ENCODE measurements around the gene EXOC6B.

DNA sequence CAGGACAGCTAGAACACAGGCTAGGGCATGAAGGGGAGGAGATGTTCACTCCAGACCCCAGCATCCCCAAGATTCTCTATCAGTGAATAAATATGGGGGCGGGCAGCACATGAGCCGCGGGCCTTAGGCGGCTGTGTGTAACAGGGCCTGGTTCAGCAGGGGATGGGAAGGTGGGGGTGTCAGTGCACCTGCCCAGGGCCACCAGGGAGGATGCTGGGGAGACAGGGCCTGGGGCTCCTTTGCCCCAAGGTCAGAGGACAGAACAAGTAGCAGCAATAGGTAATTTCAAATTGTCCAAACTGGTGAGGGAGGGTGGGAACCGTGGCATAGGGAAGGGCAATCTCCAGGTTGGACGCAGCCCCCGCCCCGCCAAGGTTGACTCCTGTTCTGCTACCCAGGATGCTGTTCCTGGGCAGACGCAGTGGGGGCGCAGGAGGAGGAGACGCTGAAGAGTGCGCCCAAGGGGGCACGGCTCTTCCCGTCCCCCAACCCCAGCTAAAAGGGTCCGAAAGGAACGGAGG lies 694.4 kb downstream of the EXOC6B start:
- TF ChIP-seq, protein P1, sequence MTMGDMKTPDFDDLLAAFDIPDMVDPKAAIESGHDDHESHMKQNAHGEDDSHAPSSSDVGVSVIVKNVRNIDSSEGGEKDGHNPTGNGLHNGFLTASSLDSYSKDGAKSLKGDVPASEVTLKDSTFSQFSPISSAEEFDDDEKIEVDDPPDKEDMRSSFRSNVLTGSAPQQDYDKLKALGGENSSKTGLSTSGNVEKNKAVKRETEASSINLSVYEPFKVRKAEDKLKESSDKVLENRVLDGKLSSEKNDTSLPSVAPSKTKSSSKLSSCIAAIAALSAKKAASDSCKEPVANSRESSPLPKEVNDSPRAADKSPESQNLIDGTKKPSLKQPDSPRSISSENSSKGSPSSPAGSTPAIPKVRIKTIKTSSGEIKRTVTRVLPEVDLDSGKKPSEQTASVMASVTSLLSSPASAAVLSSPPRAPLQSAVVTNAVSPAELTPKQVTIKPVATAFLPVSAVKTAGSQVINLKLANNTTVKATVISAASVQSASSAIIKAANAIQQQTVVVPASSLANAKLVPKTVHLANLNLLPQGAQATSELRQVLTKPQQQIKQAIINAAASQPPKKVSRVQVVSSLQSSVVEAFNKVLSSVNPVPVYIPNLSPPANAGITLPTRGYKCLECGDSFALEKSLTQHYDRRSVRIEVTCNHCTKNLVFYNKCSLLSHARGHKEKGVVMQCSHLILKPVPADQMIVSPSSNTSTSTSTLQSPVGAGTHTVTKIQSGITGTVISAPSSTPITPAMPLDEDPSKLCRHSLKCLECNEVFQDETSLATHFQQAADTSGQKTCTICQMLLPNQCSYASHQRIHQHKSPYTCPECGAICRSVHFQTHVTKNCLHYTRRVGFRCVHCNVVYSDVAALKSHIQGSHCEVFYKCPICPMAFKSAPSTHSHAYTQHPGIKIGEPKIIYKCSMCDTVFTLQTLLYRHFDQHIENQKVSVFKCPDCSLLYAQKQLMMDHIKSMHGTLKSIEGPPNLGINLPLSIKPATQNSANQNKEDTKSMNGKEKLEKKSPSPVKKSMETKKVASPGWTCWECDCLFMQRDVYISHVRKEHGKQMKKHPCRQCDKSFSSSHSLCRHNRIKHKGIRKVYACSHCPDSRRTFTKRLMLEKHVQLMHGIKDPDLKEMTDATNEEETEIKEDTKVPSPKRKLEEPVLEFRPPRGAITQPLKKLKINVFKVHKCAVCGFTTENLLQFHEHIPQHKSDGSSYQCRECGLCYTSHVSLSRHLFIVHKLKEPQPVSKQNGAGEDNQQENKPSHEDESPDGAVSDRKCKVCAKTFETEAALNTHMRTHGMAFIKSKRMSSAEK (CRISPR knock-in tag; IDR thresholded peaks at IDR 0.05; ENCODE audit: borderline replicate concordance), result no peak
- TF ChIP-seq, protein P2, sequence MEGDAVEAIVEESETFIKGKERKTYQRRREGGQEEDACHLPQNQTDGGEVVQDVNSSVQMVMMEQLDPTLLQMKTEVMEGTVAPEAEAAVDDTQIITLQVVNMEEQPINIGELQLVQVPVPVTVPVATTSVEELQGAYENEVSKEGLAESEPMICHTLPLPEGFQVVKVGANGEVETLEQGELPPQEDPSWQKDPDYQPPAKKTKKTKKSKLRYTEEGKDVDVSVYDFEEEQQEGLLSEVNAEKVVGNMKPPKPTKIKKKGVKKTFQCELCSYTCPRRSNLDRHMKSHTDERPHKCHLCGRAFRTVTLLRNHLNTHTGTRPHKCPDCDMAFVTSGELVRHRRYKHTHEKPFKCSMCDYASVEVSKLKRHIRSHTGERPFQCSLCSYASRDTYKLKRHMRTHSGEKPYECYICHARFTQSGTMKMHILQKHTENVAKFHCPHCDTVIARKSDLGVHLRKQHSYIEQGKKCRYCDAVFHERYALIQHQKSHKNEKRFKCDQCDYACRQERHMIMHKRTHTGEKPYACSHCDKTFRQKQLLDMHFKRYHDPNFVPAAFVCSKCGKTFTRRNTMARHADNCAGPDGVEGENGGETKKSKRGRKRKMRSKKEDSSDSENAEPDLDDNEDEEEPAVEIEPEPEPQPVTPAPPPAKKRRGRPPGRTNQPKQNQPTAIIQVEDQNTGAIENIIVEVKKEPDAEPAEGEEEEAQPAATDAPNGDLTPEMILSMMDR (IDR thresholded peaks at IDR 0.05), result no peak
- no peak for TF ChIP-seq ZNF671 (CRISPR knock-in tag; IDR thresholded peaks at IDR 0.05)
- no peak for TF ChIP-seq CREB1 (CRISPR knock-in tag; IDR thresholded peaks at IDR 0.05)
- no peak for TF ChIP-seq GABPB1 (CRISPR knock-in tag; IDR thresholded peaks at IDR 0.05)
- TF ChIP-seq, protein P3, sequence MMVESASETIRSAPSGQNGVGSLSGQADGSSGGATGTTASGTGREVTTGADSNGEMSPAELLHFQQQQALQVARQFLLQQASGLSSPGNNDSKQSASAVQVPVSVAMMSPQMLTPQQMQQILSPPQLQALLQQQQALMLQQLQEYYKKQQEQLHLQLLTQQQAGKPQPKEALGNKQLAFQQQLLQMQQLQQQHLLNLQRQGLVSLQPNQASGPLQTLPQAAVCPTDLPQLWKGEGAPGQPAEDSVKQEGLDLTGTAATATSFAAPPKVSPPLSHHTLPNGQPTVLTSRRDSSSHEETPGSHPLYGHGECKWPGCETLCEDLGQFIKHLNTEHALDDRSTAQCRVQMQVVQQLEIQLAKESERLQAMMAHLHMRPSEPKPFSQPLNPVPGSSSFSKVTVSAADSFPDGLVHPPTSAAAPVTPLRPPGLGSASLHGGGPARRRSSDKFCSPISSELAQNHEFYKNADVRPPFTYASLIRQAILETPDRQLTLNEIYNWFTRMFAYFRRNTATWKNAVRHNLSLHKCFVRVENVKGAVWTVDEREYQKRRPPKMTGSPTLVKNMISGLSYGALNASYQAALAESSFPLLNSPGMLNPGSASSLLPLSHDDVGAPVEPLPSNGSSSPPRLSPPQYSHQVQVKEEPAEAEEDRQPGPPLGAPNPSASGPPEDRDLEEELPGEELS (CRISPR knock-in tag; IDR thresholded peaks at IDR 0.05), result no peak
- no peak for TF ChIP-seq GTF2I (CRISPR knock-in tag; conservative IDR thresholded peaks at IDR 0.05)
- TF ChIP-seq, protein P4, sequence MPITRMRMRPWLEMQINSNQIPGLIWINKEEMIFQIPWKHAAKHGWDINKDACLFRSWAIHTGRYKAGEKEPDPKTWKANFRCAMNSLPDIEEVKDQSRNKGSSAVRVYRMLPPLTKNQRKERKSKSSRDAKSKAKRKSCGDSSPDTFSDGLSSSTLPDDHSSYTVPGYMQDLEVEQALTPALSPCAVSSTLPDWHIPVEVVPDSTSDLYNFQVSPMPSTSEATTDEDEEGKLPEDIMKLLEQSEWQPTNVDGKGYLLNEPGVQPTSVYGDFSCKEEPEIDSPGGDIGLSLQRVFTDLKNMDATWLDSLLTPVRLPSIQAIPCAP (CRISPR knock-in tag; IDR thresholded peaks at IDR 0.05), result no peak
- no peak for TF ChIP-seq TP53 (CRISPR knock-in tag; IDR thresholded peaks at IDR 0.05)
